NCI-H1694 (cell line): ENCODE results near the gene RHOXF2B.
"Not testable (repeated sequence)": the region's sequence is repeated elsewhere in the genome, so short reads cannot be mapped to it uniquely, and the experiment has no call there.

Source experiments
- DNase-seq: peaks from one replicate; lab custom pipeline; 2025; lab: John Stamatoyannopoulos, UW

Gene RHOXF2B

GRCh38 chrX:120077590-120077989, at the start of gene RHOXF2B:
Gene RHOXF2B (minus strand): TSS chrX:120077690. CDS start chrX:120077552, 138 bp downstream.
- DNase-seq: not testable (repeated sequence)

- DNase-seq: no peak
Observed at GRCh38 chrX:120125444-120125843, 48.0 kb upstream of the RHOXF2B start.

GRCh38 chrX:120120223-120120622, 42.7 kb upstream of the RHOXF2B start:
- no peak for DNase-seq

- no peak for DNase-seq
Observed at GRCh38 chrX:120115438-120115963, 38.0 kb upstream of the RHOXF2B start, which contains the start of gene RHOXF1. Gene RHOXF1 (minus strand): TSS chrX:120115913. CDS start chrX:120115862, 51 bp downstream.

- DNase-seq: no peak
Observed at GRCh38 chrX:120111611-120112010, 34.1 kb upstream of the RHOXF2B start.

- DNase-seq: no peak
Observed at GRCh38 chrX:120109378-120109777, 31.9 kb upstream of the RHOXF2B start.

- DNase-seq: not testable (repeated sequence)
Observed at GRCh38 chrX:120104707-120105106, 27.2 kb upstream of the RHOXF2B start.

GRCh38 chrX:120101057-120101456, 23.6 kb upstream of the RHOXF2B start:
- DNase-seq: not testable (repeated sequence)

GRCh38 chrX:120090208-120090607, 12.7 kb upstream of the RHOXF2B start:
- no peak for DNase-seq

- DNase-seq: no peak
Observed at GRCh38 chrX:120087289-120088017, 10.0 kb upstream of the RHOXF2B start.

GRCh38 chrX:120085553-120086185, 8.2 kb upstream of the RHOXF2B start:
- not testable (repeated sequence) for DNase-seq

GRCh38 chrX:120066169-120066568, 11.3 kb downstream of the RHOXF2B start:
- DNase-seq: not testable (repeated sequence)

- DNase-seq: not testable (repeated sequence)
Observed at GRCh38 chrX:120042712-120043111, 34.8 kb downstream of the RHOXF2B start.

GRCh38 chrX:120042247-120042646, 35.2 kb downstream of the RHOXF2B start:
- DNase-seq: not testable (repeated sequence)

GRCh38 chrX:120040176-120040575, 37.3 kb downstream of the RHOXF2B start:
- not testable (repeated sequence) for DNase-seq

- not testable (repeated sequence) for DNase-seq
Observed at GRCh38 chrX:120039087-120039733, 38.3 kb downstream of the RHOXF2B start.

GRCh38 chrX:120036704-120037103, 40.8 kb downstream of the RHOXF2B start:
- DNase-seq: no peak

GRCh38 chrX:120035522-120036309, 41.8 kb downstream of the RHOXF2B start:
- not testable (repeated sequence) for DNase-seq

GRCh38 chrX:120029354-120029753, 48.1 kb downstream of the RHOXF2B start:
- no peak for DNase-seq

GRCh38 chrX:120023259-120023658, 54.2 kb downstream of the RHOXF2B start:
- DNase-seq: no peak

- DNase-seq: no peak
Observed at GRCh38 chrX:120022763-120023162, 54.7 kb downstream of the RHOXF2B start.
